ENCODE measurements around the gene SLC49A3. TPM values are rescaled to one million over a fixed set of nuclear protein-coding genes. Genes with fewer than 3 reads are reported as not detected.
"Not testable (repeated sequence)": the region's sequence is repeated elsewhere in the genome, so short reads cannot be mapped to it uniquely, and the experiment has no call there.

SLC49A3 gene
- polyA plus RNA-seq (ENCODE audit: insufficient read depth in 1 of 5, insufficient read length in 5 of 5, low replicate concordance in 1 of 5) = 10 to 100 TPM in 2 of 5 donors, 1 to 10 TPM in 3; 4.6 to 12.5 (median 8.0) TPM
- long read RNA-seq, donor 1 = 0 reads
- long read RNA-seq, donor 2, partial matches to known transcripts = 0 of 1 reads
- long read RNA-seq, donor 2, other reads (novel, unspliced or antisense) = 0 of 1 reads
- long read RNA-seq, donor 3 = 0 reads
- long read RNA-seq, donor 4 = 0 reads
- long read RNA-seq, donor 5 = 0 reads
- long read RNA-seq, donor 6 = 0 reads
- long read RNA-seq, donor 7 = 0 reads
- long read RNA-seq, donor 8 = 0 reads

GRCh38 chr4:688854-689681 lies at the start of gene SLC49A3:
Gene SLC49A3 (minus strand): TSS chr4:689151. CDS start chr4:689127, 24 bp downstream.
- no peak for DNase-seq

GRCh38 chr4:736561-736960 lies 47.6 kb upstream of the SLC49A3 start:
- DNase-seq = not testable (repeated sequence)

- DNase-seq = no peak
Observed at GRCh38 chr4:735583-735982, 46.6 kb upstream of the SLC49A3 start.

- no peak for DNase-seq
Observed at GRCh38 chr4:734951-735350, 46.0 kb upstream of the SLC49A3 start.

- no peak for DNase-seq
Observed at GRCh38 chr4:734075-734474, 45.1 kb upstream of the SLC49A3 start.

- DNase-seq = no peak
Observed at GRCh38 chr4:733631-733980, 44.7 kb upstream of the SLC49A3 start.

- DNase-seq = no peak
Observed at GRCh38 chr4:732911-733630, 44.1 kb upstream of the SLC49A3 start.

- no peak for DNase-seq
Observed at GRCh38 chr4:732486-732885, 43.5 kb upstream of the SLC49A3 start.

- DNase-seq = not testable (repeated sequence)
Observed at GRCh38 chr4:731954-732353, 43.0 kb upstream of the SLC49A3 start.

- DNase-seq = not testable (repeated sequence)
Observed at GRCh38 chr4:730946-731904, 42.3 kb upstream of the SLC49A3 start.

GRCh38 chr4:730511-730910 lies 41.6 kb upstream of the SLC49A3 start:
- no peak for DNase-seq

- no peak for DNase-seq
Observed at GRCh38 chr4:729336-730315, 40.7 kb upstream of the SLC49A3 start.

GRCh38 chr4:727576-727975 lies 38.6 kb upstream of the SLC49A3 start:
- no peak for DNase-seq

GRCh38 chr4:726838-727237 lies 37.9 kb upstream of the SLC49A3 start:
- no peak for DNase-seq

GRCh38 chr4:726235-726787 lies 37.4 kb upstream of the SLC49A3 start:
- DNase-seq = no peak

GRCh38 chr4:725391-726234 lies 36.7 kb upstream of the SLC49A3 start:
- DNase-seq = no peak

GRCh38 chr4:723751-724530 lies 35.0 kb upstream of the SLC49A3 start:
- DNase-seq = no peak

- no peak for DNase-seq
Observed at GRCh38 chr4:722851-723360, 34.0 kb upstream of the SLC49A3 start.

Measured in right lung (tissue), 10 donors.